Activated naive CD4-positive, alpha-beta T cell treated with anti-CD3 and anti-CD28 coated beads, Interleukin-2, amount 50 U/mL, for 24 hours (primary cell): Measurements from ENCODE around the gene RFESD.

Experiments used
- H3K27ac Mint-ChIP-seq: one replicate; pipeline ENCODE4 v1.8.0; 2021; ENCODE audit warnings: mild to moderate bottlenecking, mixed read lengths
- H3K27me3 Mint-ChIP-seq: one replicate; pipeline ENCODE4 v1.8.0; 2021; ENCODE audit warnings: mixed read lengths
- H3K36me3 Mint-ChIP-seq: one replicate; pipeline ENCODE4 v1.8.0; 2021; ENCODE audit warnings: mixed read lengths
- H3K4me1 Mint-ChIP-seq: one replicate; pipeline ENCODE4 v1.8.0; 2021; ENCODE audit warnings: mixed read lengths
- H3K4me3 Mint-ChIP-seq: one replicate; pipeline ENCODE4 v1.8.0; 2021; ENCODE audit warnings: mild to moderate bottlenecking, mixed read lengths
- H3K9me3 Mint-ChIP-seq: one replicate; pipeline ENCODE4 v1.8.0; 2021; ENCODE audit warnings: mixed read lengths

Gene RFESD

DNA sequence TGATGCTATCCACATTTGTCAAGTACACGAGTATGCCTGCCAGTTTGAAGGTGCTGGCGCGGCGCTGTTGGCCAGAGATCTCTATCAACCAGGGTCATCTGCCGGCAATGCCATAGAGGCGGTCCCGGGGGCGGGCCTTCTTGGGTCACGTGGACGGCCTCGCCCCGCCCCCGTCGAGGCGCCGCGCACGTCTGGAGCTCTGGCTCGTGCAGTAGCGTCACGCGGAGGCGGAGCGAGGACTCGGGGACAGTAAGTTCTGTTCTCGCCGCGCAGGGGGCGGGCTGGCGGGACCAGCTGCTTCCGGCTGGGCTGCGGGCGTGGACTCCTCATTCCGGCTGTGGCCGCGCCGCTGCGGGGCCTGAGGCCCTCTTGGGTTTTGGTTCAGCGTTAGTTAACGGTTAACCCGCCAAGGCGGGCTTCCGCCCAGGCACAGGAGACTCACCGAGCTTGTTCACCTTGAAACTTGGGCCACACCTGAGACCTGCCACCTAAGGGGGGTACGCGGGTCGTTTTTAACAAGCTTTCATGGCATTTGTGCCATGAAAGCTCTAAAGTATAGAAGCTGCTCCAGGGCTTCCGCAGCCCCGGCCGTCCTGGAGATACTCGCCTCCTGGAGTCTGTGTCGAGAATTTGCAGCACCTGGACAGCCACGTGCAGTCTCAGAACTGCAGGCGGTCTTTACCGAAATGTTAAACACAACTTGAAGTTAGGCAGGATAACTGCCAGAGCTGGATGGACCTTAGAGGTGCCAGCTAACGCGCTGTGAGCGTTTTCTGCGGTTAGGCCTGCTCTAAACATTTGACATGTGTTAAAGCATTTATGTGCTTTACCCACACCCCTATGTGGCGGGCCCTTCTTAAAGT is at the start of gene RFESD:
Gene RFESD, plus strand, starts transcription at position 209 of the 863 bp plus-strand sequence. CDS start 5,495 bp downstream, outside the sequence.
- Mint-ChIP-seq H3K4me3 (peak within 1 kb of the TSS; percentile 83), H3K36me3 (peaks cover 2% of the 10 kb centered on the region), H3K4me1 (peaks cover 47% of the 10 kb centered on the region), H3K27me3 (no peaks in the 10 kb centered on the region), H3K9me3 (no peaks in the 10 kb centered on the region), H3K27ac (peak within 1 kb of the TSS; percentile 88)

GRCh38 chr5:95599252-95599651 is 47.3 kb upstream of the RFESD start:
- Mint-ChIP-seq H3K9me3 (no peaks in the 10 kb centered on the region), H3K4me3 (no peak overlapping the region), H3K36me3 (peaks cover 11% of the 10 kb centered on the region), H3K27me3 (no peaks in the 10 kb centered on the region), H3K27ac (peak overlapping the region; percentile 66), H3K4me1 (no peaks in the 10 kb centered on the region)

DNA sequence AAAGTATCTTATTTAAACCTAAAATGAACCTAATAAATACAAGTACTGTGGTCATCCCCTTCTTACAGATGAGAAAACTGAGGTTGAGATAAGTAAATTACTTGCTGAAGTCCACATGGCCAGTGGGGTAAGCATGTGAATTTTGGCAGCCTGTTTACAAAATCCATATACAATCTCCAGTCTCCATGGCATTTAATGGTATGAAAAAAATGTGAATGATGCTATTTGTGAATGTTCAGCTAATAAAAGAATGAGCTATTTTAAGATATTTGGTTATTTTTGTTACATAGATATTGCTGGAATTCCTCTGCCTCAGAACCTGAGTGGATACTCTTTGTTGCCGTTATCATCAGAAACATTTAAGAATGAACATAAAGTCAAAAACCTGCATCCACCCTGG is 46.0 kb upstream of the RFESD start:
- Mint-ChIP-seq H3K27ac (no peak overlapping the region), H3K4me3 (no peak overlapping the region), H3K4me1 (no peaks in the 10 kb centered on the region), H3K36me3 (peaks cover 14% of the 10 kb centered on the region), H3K27me3 (no peaks in the 10 kb centered on the region), H3K9me3 (no peaks in the 10 kb centered on the region)

DNA sequence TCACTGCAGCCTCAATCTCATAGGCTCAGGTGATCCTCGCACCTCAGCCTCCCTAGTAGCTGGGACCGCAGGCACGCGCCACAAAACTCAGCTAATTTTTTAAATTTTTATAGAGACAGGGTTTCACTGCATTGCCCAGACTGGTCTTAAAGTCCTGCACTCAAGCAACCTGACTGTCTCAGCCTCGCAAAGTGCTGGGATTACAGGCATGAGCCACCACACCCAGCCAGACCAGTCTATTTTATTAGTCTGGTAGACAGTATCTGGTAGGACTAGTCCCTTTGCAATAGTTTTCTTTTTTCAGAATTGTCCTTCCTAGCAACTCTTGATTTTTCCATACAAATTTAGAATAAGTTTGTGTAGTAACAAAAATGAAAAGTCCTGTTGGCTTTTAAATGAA is 40.8 kb upstream of the RFESD start:
- Mint-ChIP-seq H3K4me3 (no peak overlapping the region), H3K9me3 (no peaks in the 10 kb centered on the region), H3K27ac (no peak overlapping the region), H3K36me3 (peaks cover 8% of the 10 kb centered on the region), H3K27me3 (no peaks in the 10 kb centered on the region), H3K4me1 (no peaks in the 10 kb centered on the region)

DNA sequence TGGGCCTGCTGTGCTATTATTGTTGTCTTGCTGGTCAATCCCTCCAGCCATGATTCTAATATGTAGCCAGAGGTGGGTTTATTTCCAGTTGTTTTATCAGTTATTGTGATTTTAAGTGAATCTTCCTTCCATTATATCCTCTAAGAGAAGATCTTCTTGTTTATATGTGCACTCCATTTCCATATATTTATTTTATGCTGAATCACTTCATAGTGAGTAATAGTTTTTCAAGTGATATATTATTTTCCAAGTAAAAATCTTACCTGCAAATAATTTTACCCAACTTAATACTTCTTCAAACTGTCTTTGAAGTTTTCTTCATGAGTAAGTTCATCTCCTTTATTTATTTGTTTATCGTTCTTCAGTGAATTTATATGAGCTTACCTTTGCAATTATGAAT is 40.2 kb upstream of the RFESD start:
- no peaks in the 10 kb centered on the region for H3K4me1 Mint-ChIP-seq
- H3K27me3 Mint-ChIP-seq, result no peaks in the 10 kb centered on the region
- H3K27ac Mint-ChIP-seq, result no peak overlapping the region
- H3K4me3 Mint-ChIP-seq, result no peak overlapping the region
- H3K9me3 Mint-ChIP-seq, result no peaks in the 10 kb centered on the region
- H3K36me3 Mint-ChIP-seq, result peaks cover 6% of the 10 kb centered on the region

- H3K36me3 Mint-ChIP-seq, result peaks cover 12% of the 10 kb centered on the region
- H3K27me3 Mint-ChIP-seq, result no peaks in the 10 kb centered on the region
- peaks cover 7% of the 10 kb centered on the region for H3K9me3 Mint-ChIP-seq
- peaks cover 4% of the 10 kb centered on the region for H3K4me1 Mint-ChIP-seq
- no peak overlapping the region for H3K27ac Mint-ChIP-seq
- no peak overlapping the region for H3K4me3 Mint-ChIP-seq
Measured at GRCh38 chr5:95609711-95610110, 36.9 kb upstream of the RFESD start.

- peaks cover 11% of the 10 kb centered on the region for H3K4me1 Mint-ChIP-seq
- peaks cover 7% of the 10 kb centered on the region for H3K9me3 Mint-ChIP-seq
- H3K36me3 Mint-ChIP-seq, result peaks cover 11% of the 10 kb centered on the region
- H3K4me3 Mint-ChIP-seq, result no peak overlapping the region
- no peaks in the 10 kb centered on the region for H3K27me3 Mint-ChIP-seq
- H3K27ac Mint-ChIP-seq, result no peak overlapping the region
Measured at GRCh38 chr5:95610546-95610945, 36.0 kb upstream of the RFESD start.

DNA sequence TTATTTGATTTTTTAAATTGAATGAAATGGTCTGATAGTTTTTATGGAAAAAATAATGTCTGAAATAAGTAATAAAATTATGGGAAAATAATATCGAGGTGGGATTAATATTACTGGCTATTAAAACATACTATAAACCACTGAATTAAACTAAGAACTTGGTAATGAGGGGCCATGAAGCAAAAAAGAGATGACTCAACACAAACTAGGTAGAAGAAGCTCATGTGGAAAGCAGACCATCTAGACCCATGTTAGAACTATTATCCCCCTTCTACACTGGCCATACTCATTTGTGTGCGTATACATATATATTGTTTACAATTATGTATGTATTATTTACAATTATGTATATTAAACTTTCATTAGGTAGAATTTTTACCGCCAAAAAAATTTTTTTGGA is 35.2 kb upstream of the RFESD start:
- Mint-ChIP-seq H3K4me3 (no peak overlapping the region), H3K27me3 (no peaks in the 10 kb centered on the region), H3K36me3 (peaks cover 11% of the 10 kb centered on the region), H3K9me3 (peaks cover 7% of the 10 kb centered on the region), H3K27ac (no peak overlapping the region), H3K4me1 (peaks cover 16% of the 10 kb centered on the region)

DNA sequence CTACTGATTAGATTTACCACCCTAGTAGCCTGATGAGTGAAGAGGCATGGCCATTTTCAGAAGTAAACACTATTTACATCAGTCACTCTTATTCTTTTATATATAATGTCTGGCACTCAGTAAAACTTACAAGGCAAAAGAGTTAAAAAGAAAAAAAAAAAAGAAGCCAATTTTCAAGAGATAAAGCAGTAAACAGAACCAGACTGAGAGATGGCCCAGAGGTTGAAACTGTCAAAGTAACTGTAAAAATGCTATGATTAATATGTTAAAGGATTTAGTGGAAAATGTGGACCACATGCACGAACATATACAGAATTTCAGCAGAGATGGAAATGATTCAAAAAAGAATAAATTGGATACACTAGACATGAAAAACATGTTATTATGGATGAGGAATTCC is 33.1 kb upstream of the RFESD start:
- Mint-ChIP-seq H3K4me1 (peaks cover 32% of the 10 kb centered on the region), H3K9me3 (peaks cover 7% of the 10 kb centered on the region), H3K27me3 (no peaks in the 10 kb centered on the region), H3K27ac (no peak overlapping the region), H3K36me3 (peaks cover 10% of the 10 kb centered on the region), H3K4me3 (no peak overlapping the region)

DNA sequence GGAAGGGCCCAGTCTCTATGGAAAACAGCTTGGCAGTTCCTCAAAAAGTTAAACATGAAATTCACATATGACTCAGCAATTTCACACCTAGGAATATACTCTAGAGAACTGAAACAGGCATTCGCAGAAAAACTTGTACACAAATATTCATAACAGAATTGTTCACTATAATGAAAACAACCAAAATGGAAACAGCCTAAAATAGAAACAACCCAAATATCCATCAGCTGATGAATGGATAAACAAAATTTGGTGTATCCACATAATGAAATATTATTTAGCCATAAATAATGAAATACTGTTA is 31.5 kb upstream of the RFESD start:
- H3K9me3 Mint-ChIP-seq, result peaks cover 7% of the 10 kb centered on the region
- H3K27ac Mint-ChIP-seq, result no peak overlapping the region
- H3K36me3 Mint-ChIP-seq, result peaks cover 10% of the 10 kb centered on the region
- no peak overlapping the region for H3K4me3 Mint-ChIP-seq
- peaks cover 46% of the 10 kb centered on the region for H3K4me1 Mint-ChIP-seq
- no peaks in the 10 kb centered on the region for H3K27me3 Mint-ChIP-seq

DNA sequence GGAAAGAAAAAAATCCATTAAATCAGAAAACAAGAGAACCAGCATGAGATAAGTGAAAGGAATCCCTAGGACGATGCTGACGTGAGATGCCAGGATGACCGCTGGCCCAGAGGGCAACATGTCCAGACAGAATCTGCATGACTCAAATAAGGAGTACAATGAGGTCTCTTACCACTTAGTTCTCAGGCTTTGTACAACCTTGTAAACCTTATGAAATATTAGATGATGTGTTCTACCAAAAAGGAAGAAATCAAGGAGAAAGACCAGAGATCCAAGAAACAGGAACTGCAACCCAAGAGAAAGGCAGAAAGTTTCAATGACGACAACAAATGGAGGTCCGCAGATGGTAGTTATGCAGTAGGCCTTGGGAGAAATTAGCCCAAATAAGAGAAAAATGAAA is 29.5 kb upstream of the RFESD start:
- Mint-ChIP-seq H3K27me3 (no peaks in the 10 kb centered on the region), H3K36me3 (peaks cover 10% of the 10 kb centered on the region), H3K9me3 (peaks cover 7% of the 10 kb centered on the region), H3K27ac (no peak overlapping the region), H3K4me3 (no peak overlapping the region), H3K4me1 (peaks cover 53% of the 10 kb centered on the region)

GRCh38 chr5:95619096-95619495 is 27.5 kb upstream of the RFESD start:
- Mint-ChIP-seq H3K9me3 (peaks cover under 1% of the 10 kb centered on the region), H3K27me3 (no peaks in the 10 kb centered on the region), H3K4me1 (peaks cover 68% of the 10 kb centered on the region), H3K36me3 (peaks cover 3% of the 10 kb centered on the region), H3K27ac (peak overlapping the region; percentile 90), H3K4me3 (peak overlapping the region; percentile 94)

- Mint-ChIP-seq H3K27ac (peak overlapping the region; percentile 90), H3K4me1 (peaks cover 70% of the 10 kb centered on the region), H3K36me3 (peaks cover 3% of the 10 kb centered on the region), H3K4me3 (peak overlapping the region; percentile 94), H3K9me3 (no peaks in the 10 kb centered on the region), H3K27me3 (no peaks in the 10 kb centered on the region)
Measured at GRCh38 chr5:95619514-95620029, 27.0 kb upstream of the RFESD start.

DNA sequence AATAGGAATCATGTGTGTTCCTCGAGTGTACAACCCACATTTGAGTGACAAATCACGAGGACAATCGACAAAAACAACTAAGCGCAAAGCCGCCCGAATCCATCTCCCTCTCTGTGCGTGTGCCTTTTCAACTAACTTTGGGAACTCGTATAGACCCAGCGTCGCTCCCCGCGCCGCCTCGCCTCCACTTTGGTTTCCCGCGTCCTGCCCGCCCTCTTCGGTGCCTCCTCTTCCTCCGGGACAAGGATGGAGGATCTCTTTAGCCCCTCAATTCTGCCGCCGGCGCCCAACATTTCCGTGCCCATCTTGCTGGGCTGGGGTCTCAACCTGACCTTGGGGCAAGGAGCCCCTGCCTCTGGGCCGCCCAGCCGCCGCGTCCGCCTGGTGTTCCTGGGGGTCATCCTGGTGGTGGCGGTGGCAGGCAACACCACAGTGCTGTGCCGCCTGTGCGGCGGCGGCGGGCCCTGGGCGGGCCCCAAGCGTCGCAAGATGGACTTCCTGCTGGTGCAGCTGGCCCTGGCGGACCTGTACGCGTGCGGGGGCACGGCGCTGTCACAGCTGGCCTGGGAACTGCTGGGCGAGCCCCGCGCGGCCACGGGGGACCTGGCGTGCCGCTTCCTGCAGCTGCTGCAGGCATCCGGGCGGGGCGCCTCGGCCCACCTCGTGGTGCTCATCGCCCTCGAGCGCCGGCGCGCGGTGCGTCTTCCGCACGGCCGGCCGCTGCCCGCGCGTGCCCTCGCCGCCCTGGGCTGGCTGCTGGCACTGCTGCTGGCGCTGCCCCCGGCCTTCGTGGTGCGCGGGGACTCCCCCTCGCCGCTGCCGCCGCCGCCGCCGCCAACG is 26.3 kb upstream of the RFESD start, which contains the start of gene GPR150:
Gene GPR150, plus strand, starts transcription at position 58 of the 840 bp plus-strand sequence. Its CDS starts 189 bp downstream, at position 247.
- no peaks in the 10 kb centered on the region for H3K36me3 Mint-ChIP-seq
- H3K27me3 Mint-ChIP-seq, result no peaks in the 10 kb centered on the region
- H3K4me3 Mint-ChIP-seq, result peak within 1 kb of the TSS; percentile 94
- peaks cover 65% of the 10 kb centered on the region for H3K4me1 Mint-ChIP-seq
- no peaks in the 10 kb centered on the region for H3K9me3 Mint-ChIP-seq
- H3K27ac Mint-ChIP-seq, result peak within 1 kb of the TSS; percentile 90

DNA sequence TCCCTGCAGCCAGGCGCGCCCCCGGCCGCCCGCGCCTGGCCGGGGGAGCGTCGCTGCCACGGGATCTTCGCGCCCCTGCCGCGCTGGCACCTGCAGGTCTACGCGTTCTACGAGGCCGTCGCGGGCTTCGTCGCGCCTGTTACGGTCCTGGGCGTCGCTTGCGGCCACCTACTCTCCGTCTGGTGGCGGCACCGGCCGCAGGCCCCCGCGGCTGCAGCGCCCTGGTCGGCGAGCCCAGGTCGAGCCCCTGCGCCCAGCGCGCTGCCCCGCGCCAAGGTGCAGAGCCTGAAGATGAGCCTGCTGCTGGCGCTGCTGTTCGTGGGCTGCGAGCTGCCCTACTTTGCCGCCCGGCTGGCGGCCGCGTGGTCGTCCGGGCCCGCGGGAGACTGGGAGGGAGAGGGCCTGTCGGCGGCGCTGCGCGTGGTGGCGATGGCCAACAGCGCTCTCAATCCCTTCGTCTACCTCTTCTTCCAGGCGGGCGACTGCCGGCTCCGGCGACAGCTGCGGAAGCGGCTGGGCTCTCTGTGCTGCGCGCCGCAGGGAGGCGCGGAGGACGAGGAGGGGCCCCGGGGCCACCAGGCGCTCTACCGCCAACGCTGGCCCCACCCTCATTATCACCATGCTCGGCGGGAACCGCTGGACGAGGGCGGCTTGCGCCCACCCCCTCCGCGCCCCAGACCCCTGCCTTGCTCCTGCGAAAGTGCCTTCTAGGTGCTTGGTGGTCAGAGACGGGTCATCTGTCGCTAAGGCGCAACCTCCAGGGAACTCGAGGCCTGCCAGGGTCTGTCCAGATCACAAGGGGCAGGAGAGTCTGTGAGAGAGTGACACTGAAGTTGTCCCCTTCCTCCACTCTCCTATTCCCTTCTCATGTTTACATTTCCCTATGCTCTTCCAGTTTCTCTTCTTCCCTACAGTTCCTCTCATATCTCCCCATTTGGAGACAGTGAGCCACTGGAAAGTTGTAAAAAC is 25.4 kb upstream of the RFESD start:
- Mint-ChIP-seq H3K9me3 (no peaks in the 10 kb centered on the region), H3K4me3 (peak overlapping the region; percentile 88), H3K27me3 (no peaks in the 10 kb centered on the region), H3K36me3 (no peaks in the 10 kb centered on the region), H3K4me1 (peaks cover 60% of the 10 kb centered on the region), H3K27ac (peak overlapping the region; percentile 98)
